Stimulated activated CD8-positive, alpha-beta memory T cell treated with anti-CD3 and anti-CD28 coated beads, Interleukin-12 subunit alpha, Interleukin-12 subunit beta, amount 100 ng/mL, for 24 hours (primary cell): ENCODE results near the gene F13B.
"Not testable (repeated sequence)": the region's sequence is repeated elsewhere in the genome, so short reads cannot be mapped to it uniquely, and the experiment has no call there.

Experiments used
- DNase-seq: peaks from one replicate; pipeline ENCODE4 v3.0.0-alpha.2; 2020; ENCODE audit errors: extremely low read depth

Gene F13B

DNA sequence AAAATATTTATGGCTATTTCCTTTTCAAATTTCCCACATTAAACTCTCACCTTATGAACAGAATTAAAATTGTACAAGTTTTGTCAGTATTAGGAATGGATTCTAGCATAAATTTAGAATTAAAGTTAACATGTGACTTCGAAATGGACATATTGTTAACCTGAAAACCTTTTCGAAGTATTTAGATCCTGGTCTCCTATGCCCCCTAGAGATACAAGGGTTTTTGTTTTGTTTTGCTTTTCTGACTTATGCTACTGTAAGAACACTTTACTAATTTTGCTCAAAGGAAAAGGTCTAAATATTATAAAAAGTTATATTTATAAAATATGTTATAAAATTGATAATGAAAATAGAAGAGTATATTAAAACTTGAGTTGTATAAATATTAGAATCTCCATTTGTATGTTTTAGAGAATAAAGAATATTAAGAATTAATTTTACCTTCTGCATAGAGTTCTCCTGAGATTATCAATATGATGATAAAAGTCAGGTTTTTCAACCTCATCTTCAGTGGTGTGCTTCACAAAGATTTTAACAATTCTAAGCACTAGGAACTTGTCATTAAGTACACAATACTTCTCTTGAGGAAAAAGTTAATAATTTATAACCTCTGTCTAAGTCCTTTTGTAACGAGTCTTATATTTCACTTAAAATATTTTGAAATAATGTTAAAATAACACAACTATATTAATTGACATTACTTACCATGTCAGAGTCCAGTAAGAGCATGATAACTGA lies at the start of gene F13B:
Gene F13B (minus strand): TSS at position 542 of the 738 bp plus-strand sequence. CDS start 37 bp downstream, at position 505.
- DNase-seq: no peak

DNA sequence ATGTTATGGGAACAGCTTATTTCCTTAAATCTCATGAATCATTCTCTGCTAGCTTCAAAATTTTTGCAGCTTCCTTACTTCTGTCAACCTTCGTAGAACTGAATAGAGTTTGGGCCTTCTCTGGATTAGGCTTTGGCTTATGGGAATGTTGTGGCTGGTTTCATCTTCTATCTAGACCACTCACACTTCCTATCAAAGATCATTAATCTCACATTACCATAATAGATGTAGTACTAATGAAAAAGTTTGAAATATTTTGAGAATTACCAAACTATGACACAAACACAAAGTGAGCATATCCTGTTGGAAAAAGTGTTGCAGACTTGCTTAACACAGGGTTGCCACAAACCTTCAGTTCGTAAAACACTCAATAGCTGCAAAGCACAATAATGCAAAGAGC lies 49.1 kb upstream of the F13B start:
- DNase-seq: no peak

DNA sequence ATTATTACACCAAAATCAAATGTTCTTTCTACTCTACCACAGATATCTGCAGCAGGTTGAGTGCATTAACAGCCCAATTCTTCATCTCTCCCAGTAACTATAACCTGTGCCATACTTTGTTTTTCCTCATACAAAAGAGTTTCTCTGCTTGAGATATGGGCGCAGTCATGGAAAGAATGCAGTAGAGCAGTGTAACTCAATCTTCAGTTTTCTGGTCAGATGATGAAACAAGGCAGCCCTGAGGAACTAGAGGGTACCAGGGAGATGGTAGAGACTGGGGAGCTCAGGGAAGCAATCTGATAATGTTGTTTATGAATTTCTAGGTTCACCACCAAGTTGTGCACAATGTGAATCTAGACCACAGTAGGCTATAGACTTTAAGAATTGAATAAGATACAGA lies 39.8 kb upstream of the F13B start:
- no peak for DNase-seq

- no peak for DNase-seq
Observed at GRCh38 chr1:197103300-197103699, 36.2 kb upstream of the F13B start.

GRCh38 chr1:197101978-197102377 lies 34.9 kb upstream of the F13B start:
- DNase-seq: no peak

GRCh38 chr1:197100677-197101076 lies 33.6 kb upstream of the F13B start:
- no peak for DNase-seq

DNA sequence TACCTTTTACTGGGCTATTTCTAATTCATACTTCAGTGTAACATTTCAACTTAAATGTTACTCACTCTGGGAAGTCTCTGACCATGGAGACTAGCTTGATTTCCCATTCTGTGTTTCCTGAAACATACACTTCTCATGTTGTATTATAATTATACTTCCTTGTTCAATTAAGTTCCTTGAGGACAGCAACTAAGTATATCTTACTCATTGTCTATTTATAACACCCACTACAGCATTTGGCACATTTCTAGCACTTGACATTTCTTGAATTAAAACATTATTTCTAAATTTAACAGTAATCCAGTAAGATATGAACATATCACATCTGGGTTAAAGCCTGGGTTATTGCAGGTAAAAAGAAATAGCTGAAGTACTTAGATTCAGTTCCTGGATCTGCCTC lies 32.4 kb upstream of the F13B start:
- DNase-seq: no peak

GRCh38 chr1:197096971-197097370 lies 29.9 kb upstream of the F13B start:
- DNase-seq: not testable (repeated sequence)

DNA sequence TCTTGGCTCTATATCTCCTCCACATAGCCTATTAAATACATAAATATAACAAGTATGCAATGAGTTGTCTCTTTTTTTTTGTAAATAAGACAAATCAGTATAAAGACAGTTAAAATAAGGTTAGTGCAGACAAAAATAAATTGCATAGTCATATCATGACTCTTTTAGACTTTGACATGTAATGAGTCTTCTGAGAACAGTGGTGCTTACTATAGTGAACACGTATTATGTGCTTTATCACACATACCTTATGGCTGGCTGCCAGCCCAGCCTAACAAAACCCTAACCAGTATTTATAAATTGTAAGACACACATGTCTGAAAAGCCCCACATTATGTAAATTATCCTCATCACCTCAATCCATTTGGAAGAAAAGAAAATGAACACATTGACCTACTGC lies 29.1 kb upstream of the F13B start:
- DNase-seq: no peak

DNA sequence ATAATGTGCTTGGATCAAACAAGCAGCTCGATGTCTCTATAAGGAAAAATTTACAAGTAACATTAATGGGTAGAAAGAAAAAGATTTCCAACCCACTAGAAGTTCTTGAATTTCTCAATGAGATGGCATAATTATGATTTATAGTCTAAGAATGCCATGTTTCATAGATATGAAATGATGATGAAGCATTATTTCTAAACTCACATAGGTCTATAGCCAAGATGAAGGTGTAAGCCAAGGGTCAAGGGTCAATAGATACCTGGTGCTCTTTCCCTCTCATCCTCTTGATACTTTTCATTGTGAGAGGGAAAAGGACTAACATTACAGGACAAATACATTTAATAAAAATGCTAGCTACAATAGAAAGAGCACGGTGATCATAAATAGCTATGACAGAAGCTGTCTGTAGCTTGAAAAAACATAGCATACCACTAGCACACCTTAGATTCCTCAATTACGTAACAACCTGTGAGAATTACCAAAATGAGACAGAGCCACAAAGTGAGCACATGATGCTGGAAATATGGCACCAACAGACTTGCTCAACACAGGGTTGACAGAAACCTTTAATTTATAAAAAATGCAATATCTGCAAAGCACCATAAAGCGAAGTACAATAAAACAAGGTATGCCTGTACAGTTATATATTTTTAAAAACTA lies 26.3 kb upstream of the F13B start:
- DNase-seq: no peak

- no peak for DNase-seq
Observed at GRCh38 chr1:197092491-197093023, 25.5 kb upstream of the F13B start.

GRCh38 chr1:197083474-197083873 lies 16.4 kb upstream of the F13B start:
- DNase-seq: no peak

DNA sequence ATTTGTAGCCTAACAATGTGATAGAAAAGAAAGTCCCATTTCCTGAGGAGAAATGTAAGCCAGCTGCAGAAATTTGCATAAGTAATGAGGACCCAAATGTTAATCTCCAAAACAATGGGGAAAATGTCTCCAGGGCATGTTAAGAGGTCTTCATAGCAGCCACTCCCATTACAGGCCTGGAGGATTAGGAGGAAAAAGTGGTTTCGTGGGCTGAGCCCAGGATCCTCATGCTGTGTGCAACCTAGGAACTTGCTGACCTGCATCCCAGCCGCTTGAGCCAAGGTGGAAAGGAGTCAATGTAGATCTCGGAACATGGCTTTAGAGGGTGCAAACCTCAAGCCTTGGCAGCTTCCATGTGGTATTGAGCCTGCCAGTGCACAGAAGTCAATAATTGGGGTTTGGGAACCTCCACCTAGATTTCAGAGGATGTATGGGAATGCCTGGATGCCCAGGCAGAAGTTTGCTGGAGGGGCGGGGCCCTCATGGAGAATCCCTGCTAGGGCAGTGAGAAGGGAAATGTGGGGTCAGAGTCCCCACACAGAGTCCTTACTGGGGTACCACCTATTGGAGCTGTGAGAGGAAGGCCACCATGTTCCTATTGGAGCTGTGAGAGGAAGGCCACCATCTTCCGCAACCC lies 14.2 kb upstream of the F13B start:
- no peak for DNase-seq

- DNase-seq: no peak
Observed at GRCh38 chr1:197080323-197080722, 13.3 kb upstream of the F13B start.

DNA sequence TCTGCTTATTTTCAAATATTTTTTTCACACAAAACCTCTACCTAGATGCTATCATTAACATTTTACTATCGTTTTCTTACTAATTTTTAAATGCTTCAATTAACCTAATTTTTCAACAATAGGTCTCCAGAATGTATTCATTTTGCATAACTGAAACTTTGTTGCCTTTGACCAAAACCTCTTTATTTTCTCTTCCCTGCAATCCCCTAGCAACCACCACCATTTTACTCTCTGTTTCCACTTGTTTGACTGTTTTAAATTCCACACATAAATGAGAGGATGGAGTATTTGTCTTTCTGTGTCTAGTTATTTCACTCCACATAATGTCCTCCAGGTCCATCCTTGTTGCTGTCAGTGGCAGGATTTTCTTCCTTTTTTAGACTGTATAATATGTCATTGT lies 9.5 kb upstream of the F13B start:
- no peak for DNase-seq

- no peak for DNase-seq
Observed at GRCh38 chr1:197073978-197074377, 6.9 kb upstream of the F13B start.

- no peak for DNase-seq
Observed at GRCh38 chr1:197067457-197067818, 378 bp upstream of the F13B start.

DNA sequence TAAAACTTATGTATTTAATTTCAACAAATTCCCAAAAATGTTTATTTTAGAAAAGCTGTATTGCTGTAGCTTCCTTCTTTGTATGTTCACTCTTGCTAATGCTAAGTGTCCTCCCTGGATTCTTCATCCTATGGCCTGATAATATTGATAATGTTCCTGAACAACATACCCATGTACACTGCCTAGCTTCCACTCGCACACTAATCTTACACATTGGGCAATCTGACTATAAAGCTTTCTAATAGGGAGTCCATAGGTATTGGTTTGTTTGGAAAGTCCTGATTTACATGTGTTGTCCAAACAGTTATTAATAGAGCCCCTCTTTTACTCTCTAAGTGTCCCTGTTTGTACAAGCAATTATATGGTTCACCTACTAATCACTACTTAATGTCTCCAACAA lies 783 bp downstream of the F13B start:
- DNase-seq: no peak

- no peak for DNase-seq
Observed at GRCh38 chr1:197065559-197065958, 1.5 kb downstream of the F13B start.

- no peak for DNase-seq
Observed at GRCh38 chr1:197063212-197063611, 3.8 kb downstream of the F13B start.

DNA sequence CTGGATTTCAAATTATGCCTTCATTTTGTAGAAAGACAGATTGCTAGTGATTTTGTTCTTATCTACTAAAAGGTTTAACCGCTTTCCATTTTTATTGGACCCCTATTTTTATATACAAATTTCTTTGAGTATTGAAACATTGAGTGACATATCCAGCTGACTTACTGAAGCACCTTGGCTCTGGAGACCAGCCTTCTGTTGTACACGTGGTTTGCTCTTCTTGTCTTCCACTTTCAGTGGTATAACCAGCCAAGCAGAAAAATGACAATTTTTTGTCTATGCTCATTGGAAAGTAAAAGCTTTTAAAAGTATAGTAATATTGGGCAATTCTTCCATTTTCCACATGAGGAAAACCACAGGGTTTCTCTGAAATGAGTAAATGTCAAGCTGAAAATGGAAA lies 4.4 kb downstream of the F13B start:
- no peak for DNase-seq

DNA sequence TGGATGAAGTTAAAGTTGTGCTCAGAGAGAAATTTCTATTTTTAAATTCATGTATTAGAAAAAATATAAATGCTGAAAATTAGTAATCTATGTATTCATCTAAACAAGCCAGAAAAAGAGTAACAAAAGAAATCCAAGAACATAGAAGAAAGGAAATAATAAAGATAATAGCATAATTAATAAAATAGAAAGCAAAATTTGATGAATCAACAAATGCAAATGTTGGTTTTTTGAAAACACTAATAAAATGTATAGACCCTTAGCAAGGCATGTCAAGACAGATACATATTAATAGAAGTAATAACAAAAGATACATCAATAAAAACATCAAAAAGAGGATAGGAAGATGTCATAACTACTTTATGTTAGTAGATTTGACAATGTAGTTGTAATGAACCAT lies 18.0 kb downstream of the F13B start:
- DNase-seq: no peak
